GM12872 (cell line): ENCODE data around the gene GABRG3.

Source experiments
- CTCF ChIP-seq: IDR thresholded peaks from 3 replicates; pipeline ENCODE4 v1.5.1; 2011; ENCODE audit warnings: low read depth, mild to moderate bottlenecking, low read length, moderate library complexity; ENCODE audit not compliant: insufficient read depth

GABRG3 gene

GRCh38 chr15:26970712-26971210 lies at the start of gene GABRG3:
GABRG3 (plus strand) TSS chr15:26971181.
- no peak for TF ChIP-seq CTCF

GRCh38 chr15:26921433-26921832 lies 49.5 kb upstream of the GABRG3 start:
- no peak for TF ChIP-seq CTCF

- no peak for TF ChIP-seq CTCF
Measured at GRCh38 chr15:26926081-26926480, 44.9 kb upstream of the GABRG3 start.

GRCh38 chr15:26928051-26928450 lies 42.9 kb upstream of the GABRG3 start:
- no peak for TF ChIP-seq CTCF

- TF ChIP-seq CTCF: no peak
Measured at GRCh38 chr15:26929588-26929987, 41.4 kb upstream of the GABRG3 start.

- no peak for TF ChIP-seq CTCF
Measured at GRCh38 chr15:26934848-26935247, 36.1 kb upstream of the GABRG3 start.

GRCh38 chr15:26935322-26935721 lies 35.7 kb upstream of the GABRG3 start:
- no peak for TF ChIP-seq CTCF
